ENCODE data around the gene CUEDC2. TPM values are rescaled to one million over a fixed set of nuclear protein-coding genes. Genes with fewer than 3 reads are reported as not detected.

The CUEDC2 gene
- total and polyA plus RNA-seq, 10 of the 15 experiments (the other 5 are each of a cell fraction or from before 2014, with no cell fraction given), result 20.4 to 121 (median 75.0) TPM

DNA sequence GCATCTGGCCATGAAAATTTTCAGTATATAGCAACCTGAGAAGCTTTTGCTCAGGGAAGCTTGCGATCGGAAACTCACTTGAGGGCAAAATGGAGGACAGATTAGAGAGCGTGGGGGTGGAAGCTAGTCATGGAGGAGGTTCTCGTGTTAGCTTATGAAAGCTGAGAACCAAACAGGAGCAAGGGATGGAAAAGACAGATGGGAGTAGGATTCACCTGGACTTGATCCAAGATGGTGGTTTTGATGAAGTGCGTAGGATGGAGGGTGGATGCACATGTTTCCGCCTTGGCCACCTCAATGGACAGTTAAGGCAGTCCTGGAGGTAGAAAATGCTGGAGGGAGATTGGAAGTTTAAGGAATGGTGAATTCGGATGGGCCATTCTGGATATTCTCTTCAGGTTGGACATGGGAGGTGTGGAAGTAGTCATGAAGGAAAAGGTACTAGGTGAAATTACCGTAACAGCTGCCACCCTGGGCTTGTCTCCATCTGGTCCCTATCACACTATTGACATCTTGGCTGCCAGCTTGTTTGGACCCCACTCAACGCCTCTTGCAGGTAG lies 25.3 kb upstream of the CUEDC2 start:
- Histone ChIP-seq H3K36me3 (ENCODE audit: control insufficient read depth in 2 of 2, insufficient read depth in 2 of 2, low read length in 1 of 2) (no peaks in the 10 kb centered on the region; a peak in 1 of 4 replicates), H3K9me3 (replicated peaks; ENCODE audit: control insufficient read depth, insufficient read depth, low read length) (no peaks in the 10 kb centered on the region), H3K4me1 (ENCODE audit: control insufficient read depth, insufficient read depth, low read length) (peaks cover 20% of the 10 kb centered on the region), H3K27ac (ENCODE audit: control insufficient read depth, insufficient read depth) (no peak overlapping the region), H3K79me2 (ENCODE audit: control insufficient read depth, insufficient read depth, low read length) (peaks cover 1% of the 10 kb centered on the region; the same call in 1 of the 2 replicates), H3K9ac (ENCODE audit: control insufficient read depth, insufficient read depth, low read length) (no peak overlapping the region), H3K27me3 (replicated peaks in 1 of 2; ENCODE audit: control insufficient read depth in 2 of 2, insufficient read depth in 2 of 2, low read length in 1 of 2) (no peaks in the 10 kb centered on the region), H3K4me2 (ENCODE audit: control insufficient read depth, insufficient read depth) (no peak overlapping the region), H4K20me1 (ENCODE audit: control insufficient read depth, insufficient read depth) (no peaks in the 10 kb centered on the region), H3K4me3 (no peak overlapping the region), H2AFZ (ENCODE audit: control insufficient read depth, low read depth, low read length) (no peak overlapping the region)
- FAIRE-seq, result no peak
- intact Hi-C loops (cut with micrococcal nuclease; ENCODE audit: unreplicated experiment) (no loop called here), in situ Hi-C loops (cut with MboI) (no loop called here)
- WGBS (ENCODE audit: insufficient coverage, insufficient replicate concordance, low lambda C conversion rate, missing lambda C conversion rate), result 93% methylated on average over 9 of the region's 9 CpGs
- CTCF ChIA-PET, result no interaction called here
- BruUV-seq (replicated peaks), result no TSS peak
- SMC1A ChIA-PET (ENCODE audit: uncharacterized antibody, unreplicated experiment), result interaction anchor here (1.2 kb wide), 1 partner anchor 17 kb away, joined by 3 read pairs; no protein-coding TSS in a partner anchor
- RAD21 ChIA-PET (ENCODE audit: unreplicated experiment), result no interaction called here
- ATAC-seq, result no peak
- POLR2A ChIA-PET, result interaction anchor here (1.0 to 1.2 kb wide), 2 partner anchors 26 to 59 kb away, joined by 3 to 4 read pairs; no protein-coding TSS in a partner anchor
- DNase-seq (ENCODE audit: low read depth, low spot score), result no peak
- TF ChIP-seq NRF1 (conservative IDR thresholded peaks at IDR 0.05; ENCODE audit: low read depth, low read length), result no peak
- TF ChIP-seq ZNF687 (IDR thresholded peaks at IDR 0.05), result no peak
- no peak for TF ChIP-seq EGR1 (IDR thresholded peaks at IDR 0.05; ENCODE audit: borderline replicate concordance in 1 of 2, low read depth in 2 of 2, low read length in 2 of 2)
- no peak for TF ChIP-seq NFYA (IDR thresholded peaks at IDR 0.05; ENCODE audit: borderline replicate concordance, low read depth, low read length)
